ENCODE data around the gene AEBP2. TPM values are rescaled to one million over a fixed set of nuclear protein-coding genes. Genes with fewer than 3 reads are reported as not detected.
"Not testable (repeated sequence)": the region's sequence is repeated elsewhere in the genome, so short reads cannot be mapped to it uniquely, and the experiment has no call there.

AEBP2 gene
- polyA plus RNA-seq, 10 donors: 28.4 to 40.6 (median 34.9) TPM

DNA sequence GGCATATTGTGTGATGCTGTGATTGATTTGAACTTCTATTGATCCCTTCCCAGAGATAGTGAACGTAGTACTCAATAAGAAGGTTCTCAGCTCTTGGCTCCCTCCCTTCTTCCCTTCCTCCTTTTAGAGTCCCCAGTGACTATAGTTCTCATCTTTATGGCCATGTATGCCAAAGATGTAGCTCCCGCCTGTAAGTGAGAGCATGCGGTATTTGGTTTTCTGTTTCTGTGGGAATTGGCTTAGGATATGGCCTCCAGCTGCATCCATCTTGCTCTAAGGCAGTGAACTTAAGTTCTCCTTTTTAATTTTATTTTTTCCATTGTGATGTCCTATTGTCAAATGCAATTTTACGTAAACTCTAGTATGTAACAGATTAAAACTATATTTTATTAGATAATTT, 109.5 kb downstream of the AEBP2 start:
- peak; percentile 24 to 81 (median 30) for DNase-seq

DNA sequence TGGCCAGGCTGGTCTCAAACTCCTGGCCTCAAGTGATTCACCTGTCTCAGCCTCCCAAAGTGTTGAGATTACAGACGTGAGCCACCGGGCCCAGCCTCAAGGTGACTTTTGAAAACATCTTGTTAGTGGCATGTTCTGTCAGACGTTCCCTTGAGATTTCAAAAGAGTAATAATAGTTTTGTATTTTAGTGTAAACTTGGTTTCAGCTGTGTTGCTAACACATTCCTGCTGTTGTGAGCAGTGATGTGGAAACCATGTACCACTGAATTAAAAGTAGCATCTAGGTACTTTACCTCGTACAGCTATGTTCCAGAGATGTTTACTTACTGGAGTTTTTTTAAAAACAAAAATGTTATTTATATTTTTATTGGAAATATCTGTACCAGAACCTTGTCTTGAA, 111.3 kb downstream of the AEBP2 start:
- DNase-seq: no peak

DNA sequence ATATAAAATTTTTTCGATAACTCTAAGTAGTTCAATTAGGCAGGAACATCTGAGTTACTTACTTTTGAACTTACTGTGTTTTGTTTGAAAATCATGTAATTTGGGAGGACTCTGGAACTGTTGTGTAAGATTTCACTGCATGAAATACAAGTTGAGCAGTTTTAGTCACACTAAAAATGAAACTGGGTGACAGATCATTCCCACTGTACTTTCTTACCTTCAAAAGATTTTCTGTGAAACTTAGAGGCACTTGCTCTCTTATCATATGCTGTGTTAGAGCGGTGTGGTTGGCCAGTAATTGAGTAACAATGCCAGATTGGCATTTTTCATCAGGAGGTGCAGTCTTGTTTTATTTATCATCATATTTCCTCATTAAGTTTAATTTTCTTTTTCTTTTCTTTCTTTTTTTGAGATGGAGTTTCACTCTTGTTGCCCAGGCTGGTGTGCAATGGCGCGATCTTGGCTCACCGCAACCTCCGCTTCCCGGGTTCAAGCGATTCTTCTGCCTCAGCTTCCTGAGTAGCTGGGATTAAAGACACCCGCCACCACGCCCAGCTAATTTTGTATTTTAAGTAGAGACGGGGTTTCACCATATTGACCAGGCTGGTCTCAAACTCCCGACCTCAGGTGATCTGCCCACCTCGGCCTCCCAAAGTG, 113.3 kb downstream of the AEBP2 start:
- DNase-seq: not testable (repeated sequence)

DNA sequence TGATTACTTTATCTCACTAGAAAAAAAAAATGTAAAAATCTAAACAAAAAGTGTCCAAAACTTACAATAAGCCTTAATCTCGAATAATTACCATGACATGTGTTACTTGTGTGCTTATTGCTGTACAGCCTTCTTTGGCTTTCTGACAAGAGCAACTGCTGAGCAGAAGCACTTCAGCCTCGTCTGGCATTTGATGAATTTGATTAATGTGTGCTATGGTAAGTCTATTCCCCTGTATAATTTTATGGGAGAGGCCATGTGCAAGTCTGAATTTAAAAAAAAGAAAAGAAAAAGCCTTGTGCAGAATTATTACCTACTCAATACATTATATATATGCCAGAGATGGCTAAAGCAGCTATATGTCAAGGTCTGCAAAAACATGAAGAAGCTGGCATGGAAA, 113.9 kb downstream of the AEBP2 start:
- no peak for DNase-seq

DNA sequence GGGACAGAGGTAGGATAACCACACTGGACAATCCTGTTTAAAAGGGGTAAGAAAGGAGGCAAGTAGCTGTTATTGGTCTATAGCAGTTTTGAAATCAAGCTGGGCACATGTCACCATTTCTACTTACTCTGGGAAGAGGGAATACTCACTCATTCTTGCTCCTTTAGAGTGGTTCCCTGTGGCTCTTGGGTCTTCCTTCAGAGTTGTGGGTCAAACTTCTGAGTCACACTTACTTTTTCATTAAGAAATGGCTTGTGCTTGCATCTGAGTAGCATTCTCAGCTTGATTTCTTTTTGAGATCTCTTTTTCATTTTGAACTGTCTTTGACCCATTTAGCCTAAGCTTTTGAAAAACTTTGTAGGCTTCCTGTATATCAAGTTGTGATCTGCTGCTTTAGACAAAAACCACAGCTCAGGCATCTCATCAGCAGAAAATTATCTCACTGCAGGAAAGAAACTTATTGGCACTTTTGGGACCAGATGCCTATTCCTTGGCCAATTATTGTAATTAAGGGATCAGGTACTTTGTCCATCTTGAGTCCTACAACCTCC, 122.2 kb downstream of the AEBP2 start:
- DNase-seq: no peak

Measured in muscle of back (tissue), 11 donors.